Peyer's patch (tissue), 4 donors: Measurements from ENCODE around the gene TEAD1.

Source experiments
- CTCF ChIP-seq, 6 experiments: fragments of 450-650 bp in 4 of 6; fragments of 200-600 bp in 2 of 6; sonication (generic) in 1 of 6; IDR thresholded peaks; one replicate each; pipeline ENCODE4 v1.5.1; 2017 to 2019; ENCODE audit warnings: antibody characterized with exemption in 6 of 6, mild to moderate bottlenecking in 3 of 6, moderate library complexity in 1 of 6
- POLR2A ChIP-seq, 2 donors: fragments of 450-650 bp; IDR thresholded peaks; one replicate each; pipeline ENCODE4 v1.5.1; 2017; ENCODE audit warnings: antibody characterized with exemption in 2 of 2, mild to moderate bottlenecking in 2 of 2, moderate library complexity in 2 of 2

DNA sequence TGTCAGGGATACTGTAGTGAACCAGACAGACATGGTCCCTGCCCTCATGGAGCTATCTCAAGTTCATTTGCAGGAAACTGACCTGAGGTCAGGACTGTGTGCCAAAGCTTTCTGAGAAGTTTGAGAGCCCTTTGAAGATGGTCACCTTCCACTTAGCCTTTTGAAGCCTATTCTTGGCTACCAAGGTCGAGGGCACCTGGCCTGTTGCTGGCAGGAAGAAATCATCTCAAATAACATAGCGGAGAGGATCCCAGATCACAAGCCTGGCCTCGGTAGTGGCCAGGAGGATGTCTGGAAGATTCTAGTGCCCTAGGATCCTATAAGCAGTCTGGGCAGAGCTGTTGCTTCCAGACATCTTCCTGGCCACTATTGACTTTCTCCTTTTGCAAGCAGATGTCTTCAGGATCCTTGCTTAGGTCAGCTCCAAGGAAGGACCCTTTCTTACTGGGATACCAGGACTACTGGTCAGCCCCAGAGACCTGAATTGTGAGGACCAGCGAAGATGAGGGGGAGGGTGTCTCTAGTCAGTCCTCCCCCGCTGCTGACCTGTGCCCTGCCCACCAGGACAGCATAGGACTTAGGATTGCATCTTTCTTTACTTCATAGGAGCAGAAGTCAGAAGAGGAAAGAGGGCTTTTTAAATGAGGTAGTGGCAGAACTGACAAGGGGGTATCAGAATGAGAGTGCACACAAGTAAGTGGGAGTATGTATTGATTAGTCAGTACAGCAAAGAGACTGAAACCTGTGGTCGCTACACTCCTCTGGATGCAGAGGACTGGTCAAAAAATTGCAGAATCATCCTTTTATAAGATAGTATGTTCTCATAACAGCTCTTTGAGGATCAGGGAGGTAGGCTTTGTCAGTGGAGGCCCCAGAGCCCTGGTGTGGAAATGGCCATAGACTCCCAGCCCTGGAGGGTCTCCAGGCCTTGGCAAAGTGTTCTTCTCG is 94.8 kb downstream of the TEAD1 start:
- TF ChIP-seq POLR2A (IDR thresholded peaks at IDR 0.05) (no peak), CTCF (IDR thresholded peaks at IDR 0.05) (no peak)
